EL (cell line): ENCODE results near the gene DLG2.
"Not testable (repeated sequence)": the region's sequence is repeated elsewhere in the genome, so short reads cannot be mapped to it uniquely, and the experiment has no call there.

Experiments used
- DNase-seq: peaks from one replicate; pipeline ENCODE4 v3.0.0-alpha.2; 2016

The DLG2 gene

DNA sequence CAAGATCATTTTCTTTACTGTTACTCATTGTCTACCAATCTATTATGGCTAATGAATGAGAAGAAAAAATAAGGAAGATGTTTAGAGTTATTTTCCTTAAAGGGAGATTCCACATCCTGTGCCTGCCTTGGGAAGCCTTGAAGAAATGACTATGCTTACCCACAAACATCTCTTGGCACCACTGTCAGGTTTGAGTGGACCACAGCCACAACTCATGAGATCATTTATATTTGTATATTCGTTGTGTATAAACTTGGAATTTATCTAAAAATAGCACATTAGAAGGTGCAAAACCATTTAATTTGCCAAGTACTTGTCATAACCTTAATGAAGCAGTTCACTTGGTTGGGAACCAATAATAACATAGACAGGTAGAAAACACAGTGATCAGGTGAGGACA, 740.8 kb downstream of the DLG2 start:
- peak; percentile 75 for DNase-seq

DNA sequence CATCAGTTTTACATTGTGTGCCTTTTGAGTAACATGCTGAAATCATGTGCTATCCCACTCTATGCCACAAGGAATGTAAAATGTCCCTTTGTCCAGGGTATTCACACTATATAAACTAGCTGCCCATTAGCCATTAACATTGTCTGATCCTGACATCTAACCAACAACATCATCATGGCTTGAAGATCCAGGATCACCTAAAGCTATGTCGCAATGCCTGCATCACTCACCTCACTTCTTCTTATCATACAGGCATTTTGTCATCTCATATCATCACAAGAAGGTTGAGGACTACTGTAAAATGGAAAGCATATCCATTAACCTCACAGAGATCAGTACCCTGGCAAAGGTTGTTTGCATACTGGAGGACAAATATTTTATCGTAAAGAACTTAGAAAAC, 742.3 kb downstream of the DLG2 start:
- no peak for DNase-seq

DNA sequence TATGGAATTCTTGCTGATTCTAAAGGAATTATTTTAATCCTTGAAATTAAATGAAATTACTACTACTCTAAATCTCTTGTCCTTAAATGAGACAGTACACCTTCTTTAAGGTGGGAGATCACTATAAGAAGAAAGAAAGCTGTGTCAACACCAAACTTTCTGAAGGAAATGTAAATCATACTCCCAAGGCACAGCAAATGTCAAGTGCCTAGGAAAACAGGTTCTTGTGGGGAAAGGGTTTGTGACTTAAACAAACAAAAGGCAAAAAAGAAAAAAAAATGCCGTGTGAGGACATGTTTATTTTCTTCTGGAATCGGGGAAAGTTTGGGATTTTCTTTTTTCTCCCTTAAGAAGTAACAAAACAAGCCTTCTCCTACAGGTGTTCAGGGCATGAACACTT, 745.1 kb downstream of the DLG2 start:
- no peak for DNase-seq

DNA sequence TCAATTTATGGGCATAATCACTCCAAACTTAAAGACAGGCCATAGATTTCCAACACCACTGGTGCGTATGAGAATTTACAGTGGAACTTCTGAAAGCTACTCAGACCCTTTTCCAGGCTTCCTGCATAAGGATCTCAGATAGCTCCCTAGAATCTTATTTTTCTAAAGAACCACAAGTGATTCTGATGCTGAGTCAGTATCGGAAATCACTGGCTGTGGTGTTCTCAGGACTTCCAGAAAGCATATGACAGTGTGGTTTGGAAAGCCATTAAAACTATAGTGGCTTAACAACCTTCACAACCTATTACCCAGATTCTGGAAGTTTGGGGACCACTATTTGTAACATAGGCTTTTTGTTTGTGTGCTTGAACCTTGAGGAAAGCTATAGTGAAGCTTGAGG, 756.0 kb downstream of the DLG2 start:
- DNase-seq: no peak

DNA sequence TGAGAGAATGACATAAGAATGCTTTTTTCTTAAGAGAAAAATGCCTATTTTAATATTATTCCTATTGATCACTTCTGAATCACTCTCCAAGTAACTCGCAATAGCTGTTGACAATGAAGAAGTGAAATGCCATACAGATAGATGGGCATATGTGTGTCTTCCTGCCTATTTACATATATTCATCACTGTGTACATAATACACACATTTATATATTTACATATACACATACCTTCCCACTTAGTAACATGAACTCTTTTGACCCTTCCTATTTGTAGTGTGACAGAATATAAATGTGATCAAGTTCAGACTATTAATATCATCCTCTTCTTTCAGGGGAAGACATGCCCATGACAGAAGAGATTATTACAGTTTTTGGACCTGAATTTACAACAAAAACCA, 756.7 kb downstream of the DLG2 start:
- DNase-seq: no peak

DNA sequence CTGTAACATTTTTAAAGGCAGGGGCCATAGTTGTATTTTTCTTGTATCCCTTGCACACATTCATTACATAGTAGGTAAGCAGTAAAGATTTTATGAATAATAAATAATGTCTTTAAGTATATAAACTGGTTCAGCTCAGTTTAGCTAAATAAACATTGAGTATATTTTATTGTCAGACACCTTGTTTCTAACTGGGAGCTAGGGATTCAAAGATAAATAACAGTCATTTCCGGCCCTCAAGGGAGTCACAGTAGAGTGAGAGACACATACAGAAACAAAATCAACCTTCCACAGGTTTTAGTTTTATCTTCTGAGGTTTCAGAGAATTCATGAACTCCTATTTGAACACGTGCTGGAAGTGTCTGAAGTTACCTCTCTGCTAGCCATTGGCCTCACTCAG, 760.2 kb downstream of the DLG2 start:
- no peak for DNase-seq

DNA sequence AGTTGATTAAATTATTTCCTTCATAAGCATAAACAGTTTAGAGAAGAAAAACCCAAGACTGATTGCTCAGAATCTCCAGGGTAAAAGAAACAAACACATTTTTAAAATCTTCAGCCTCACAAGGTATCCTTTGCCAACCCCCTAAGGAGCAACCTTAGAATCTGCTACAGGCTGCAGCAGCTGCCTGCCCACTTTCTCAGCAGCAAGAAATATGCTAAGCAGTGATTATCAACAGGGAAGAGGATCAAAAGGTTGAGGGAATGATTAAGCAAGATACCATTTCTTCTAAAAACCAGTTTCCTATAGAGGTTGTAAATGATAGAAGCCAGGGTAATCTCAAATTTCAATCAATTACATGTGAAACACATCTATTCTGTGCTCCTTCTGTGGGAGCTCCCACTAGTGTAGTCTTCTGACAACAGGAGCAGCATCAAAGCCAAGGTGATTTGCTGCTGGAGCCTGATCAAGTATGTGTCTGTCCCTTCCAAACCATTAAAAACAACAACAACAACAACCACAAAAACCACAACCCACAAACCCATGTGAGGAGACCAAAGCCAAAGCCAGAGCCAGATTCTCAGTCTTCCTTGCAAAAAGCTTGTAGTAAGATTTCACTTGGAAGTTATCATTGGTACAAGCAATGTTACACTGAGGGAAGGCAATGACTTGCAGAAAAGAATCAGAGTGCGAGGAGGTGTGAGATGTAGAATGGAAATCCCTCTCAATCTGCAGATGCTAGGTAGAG, 761.2 kb downstream of the DLG2 start:
- no peak for DNase-seq

DNA sequence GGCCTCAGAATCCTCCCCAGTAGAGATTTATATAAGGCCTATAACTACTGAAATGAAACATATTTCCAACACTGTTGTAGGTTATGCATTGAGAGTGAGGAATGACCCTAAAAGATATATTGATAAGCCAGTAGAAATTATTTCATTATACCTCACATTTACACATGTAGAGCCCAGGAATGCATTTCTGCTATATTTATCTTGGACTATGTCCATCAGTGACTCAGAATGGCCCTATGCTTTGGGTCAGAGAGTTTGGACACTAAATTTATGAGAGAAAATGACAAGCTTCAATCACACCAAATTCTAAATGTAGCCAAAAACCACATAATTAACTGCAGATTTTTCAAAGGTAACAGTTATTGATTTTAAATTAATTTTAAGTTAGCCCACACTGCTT, 761.9 kb downstream of the DLG2 start:
- DNase-seq: peak; percentile 72

DNA sequence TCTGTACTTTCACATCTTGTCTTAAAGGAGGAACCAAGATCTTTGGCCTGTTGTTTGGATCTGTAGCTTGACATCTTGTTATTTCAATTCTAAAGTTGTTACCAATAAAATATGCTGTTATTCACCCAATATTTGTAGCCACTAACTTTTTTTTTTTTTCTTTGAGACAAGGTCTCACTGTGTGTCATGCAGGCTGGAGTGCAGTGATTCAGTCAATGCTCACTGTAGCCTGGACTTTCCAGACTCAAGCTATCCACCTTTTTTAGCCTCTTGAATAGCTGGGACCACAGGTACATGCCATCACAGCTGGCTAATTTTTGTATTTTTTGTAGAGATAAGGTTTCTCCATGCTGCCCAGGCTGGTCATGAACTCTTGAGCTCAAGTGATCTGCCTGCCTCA, 769.4 kb downstream of the DLG2 start:
- no peak for DNase-seq

DNA sequence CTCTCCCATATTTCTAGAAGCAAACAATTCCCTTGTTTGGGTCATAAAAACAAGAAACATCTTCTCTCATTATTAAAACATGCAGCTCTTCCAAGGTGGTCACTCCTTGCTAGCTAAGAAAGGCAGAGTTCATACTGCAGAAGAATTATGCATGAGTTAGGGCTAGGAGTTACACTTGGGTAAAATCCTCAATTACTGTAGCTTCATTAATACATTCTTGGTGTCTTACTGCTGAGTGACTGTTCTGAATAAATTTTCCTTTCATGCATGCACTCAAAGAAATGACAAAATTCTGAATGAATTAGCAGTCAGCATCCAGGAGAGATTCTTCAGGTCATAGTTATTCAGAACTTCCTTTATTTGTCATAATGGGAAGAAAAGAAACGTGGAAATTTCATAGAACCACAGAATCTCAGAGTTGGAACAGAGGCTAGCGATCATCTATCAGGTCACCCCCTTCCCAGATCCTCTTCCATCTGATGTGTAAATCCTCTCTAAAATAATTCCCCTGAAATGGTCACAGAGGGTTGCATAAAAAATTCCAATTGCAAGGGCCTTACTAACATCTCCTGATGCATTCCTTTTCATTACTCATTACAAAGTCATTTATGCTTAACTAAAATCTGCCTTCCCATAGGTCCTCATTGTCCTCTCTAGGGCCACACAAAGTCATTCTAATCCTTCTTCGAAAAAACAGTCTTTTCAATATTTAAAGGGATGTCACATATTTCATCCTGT, 771.5 kb downstream of the DLG2 start:
- peak; percentile 88 for DNase-seq

DNA sequence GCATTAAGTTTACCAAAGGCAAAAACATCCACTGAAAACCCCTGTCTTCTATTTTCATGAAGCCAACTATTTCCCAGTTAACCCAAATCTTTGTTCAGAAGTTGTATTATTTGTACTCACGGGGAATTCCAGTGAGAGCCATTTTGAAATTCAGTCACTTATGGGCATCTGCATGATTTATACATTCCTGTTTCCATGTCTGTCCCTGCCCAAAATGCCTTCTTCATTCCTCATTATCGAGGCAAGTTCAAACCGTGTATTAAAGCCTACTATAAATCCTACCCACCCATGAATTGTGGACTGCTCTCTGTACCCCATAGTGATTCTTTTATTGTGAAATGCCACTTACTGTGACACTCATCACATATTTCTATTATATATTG, 772.7 kb downstream of the DLG2 start:
- no peak for DNase-seq

DNA sequence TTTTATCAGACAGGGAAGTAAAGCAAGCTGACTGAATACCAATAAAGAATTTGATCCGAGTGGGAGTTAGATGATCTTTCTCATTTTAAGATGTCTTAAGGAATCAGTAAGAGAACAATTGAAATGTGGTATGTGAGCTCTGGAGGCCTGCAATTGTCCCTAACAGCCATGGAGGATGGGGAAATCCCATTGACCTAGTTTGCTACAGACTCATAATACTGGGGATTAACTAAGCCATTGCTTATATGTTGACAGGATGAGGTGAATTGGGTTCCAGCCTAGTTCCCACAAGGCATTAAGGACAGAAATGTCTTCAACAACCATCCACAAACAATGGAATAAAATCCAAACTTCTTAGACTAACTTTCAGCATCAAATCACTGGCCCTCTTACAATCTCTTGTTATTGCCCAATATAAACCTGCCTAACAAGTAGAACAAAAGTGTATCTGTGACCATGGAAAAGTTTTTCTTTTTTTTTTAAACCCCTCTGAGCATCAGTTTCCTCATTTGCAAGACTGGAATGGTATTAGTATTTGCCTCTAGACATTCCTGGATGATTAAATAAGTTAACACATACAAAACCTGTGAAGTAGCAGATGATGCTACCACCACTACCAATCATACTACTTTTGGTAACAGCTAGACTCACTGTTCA, 773.2 kb downstream of the DLG2 start:
- DNase-seq: no peak

DNA sequence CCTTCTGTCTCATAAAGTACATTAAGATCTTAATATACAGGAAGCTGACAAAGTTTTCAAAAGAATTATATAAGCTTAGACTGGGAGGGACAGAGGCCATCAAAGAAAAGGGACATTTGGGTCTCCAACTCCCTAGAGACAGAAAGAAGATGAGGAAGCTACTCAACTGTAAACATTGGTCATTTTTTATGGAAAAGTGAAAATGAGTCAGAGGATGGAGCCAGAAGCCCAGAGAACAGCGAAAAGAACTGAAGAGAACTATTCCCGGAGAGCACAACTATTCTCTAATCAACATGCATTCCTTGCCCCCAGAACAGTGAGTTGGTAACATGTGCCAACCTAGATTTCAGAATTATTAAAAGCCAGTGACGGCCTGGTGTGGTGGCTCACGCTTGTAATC, 779.3 kb downstream of the DLG2 start:
- DNase-seq: no peak

DNA sequence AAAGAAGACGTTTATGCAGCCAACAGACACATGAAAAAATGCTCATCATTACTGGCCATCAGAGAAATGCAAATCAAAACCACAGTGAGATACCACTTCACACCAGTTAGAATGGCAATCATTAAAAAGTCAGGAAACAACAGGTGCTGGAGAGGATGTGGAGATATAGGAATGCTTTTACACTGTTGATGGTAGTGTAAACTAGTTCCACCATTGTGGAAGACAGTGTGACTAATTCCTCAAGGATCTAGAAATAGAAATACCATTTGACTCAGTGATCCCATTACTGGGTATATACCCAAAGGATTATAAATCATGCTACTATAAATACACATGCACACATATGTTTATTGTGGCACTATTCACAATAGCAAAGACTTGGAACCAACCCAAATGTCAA, 786.9 kb downstream of the DLG2 start:
- DNase-seq: not testable (repeated sequence)

DNA sequence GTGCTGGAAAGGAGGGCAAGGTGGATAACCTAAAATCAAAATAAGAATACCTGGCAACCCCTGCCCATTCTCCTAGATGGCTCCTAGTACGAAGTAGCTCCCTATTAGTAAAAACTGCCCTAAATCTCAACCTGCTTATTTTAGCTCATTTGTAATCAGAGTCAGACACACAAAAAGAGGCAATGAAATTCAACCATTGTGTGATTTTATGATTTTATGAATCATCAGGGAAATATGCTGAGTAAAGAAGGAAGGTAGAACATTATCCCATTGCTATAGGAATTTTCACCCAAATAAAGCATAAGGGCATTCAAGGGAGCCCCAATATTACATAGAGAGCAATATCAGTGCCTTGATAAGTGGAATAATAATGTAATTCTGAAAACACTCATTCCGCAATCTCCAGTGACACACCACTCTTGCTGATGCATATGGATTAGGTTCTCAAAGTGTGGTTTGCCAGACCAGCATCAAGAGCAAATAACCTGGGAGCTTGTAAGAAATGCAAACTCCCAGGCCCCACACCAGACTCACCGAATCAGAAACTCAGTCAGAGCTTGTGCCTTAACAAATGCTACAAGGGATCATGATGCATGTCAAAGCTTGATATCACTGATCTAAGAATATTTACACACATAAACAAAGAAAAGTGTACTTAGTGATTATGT, 789.6 kb downstream of the DLG2 start:
- no peak for DNase-seq

DNA sequence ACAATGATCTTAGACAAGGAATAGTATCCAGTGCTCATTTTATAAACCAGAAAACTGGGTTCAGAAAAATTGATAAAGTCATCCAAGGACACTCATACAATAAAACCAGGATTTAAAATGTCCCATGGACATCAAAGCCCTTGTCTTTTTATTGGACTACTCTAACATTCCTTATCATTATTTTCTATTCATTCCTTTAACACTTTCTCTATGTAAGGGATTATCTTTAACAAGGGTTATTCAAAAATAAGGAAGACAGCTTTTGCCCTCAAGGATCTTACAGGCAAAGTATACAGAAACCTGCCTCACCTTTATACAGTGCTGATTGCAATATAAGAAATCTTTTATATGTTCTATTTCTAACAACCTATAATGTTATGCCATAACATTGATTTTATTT, 790.8 kb downstream of the DLG2 start:
- DNase-seq: no peak

DNA sequence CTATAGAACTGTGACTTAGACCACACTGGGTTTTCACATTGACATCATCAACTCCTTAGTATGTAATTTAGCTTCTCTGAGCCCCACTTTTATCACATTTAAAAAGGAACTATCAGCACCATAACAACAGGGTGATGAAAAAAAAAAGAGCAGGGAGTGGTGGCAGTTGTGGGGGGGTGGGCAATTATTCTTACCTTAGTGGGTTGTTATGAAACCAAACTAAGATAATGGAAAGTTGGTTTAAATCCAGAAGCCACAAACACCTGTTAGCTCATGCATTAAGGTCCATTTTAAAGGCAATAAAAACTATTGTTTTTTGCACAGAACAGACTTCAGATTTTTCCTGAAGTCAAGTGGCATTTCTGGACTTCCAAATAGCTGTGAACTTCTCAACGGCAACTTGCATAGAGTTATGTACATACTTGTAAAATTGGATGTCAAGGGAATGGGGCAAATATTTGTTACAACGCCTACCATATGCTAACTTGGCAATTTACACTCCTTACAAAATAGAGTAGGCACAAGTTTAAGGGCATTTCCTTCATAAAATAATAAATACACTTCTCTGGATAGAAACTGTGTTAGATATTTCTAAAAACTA, 793.6 kb downstream of the DLG2 start:
- DNase-seq: no peak

DNA sequence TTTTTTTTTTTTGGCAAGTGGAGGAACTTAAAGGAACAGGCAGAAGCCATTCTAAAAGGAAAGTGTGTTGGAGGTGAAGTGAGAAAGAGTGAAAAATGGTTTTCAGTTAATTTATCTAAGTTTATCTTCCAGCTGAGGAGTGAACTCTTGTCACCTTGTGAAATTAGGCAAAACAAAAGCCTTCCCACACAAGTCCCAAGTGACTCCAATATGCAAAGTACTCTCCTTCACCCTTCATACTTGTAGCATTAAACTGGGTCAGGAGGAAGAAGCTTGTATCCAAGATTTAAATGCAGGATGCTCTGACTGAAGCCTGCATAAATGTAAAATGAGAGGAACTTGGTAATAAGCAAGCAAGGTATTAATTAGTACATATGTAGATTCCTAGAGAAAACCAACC, 796.8 kb downstream of the DLG2 start:
- no peak for DNase-seq

DNA sequence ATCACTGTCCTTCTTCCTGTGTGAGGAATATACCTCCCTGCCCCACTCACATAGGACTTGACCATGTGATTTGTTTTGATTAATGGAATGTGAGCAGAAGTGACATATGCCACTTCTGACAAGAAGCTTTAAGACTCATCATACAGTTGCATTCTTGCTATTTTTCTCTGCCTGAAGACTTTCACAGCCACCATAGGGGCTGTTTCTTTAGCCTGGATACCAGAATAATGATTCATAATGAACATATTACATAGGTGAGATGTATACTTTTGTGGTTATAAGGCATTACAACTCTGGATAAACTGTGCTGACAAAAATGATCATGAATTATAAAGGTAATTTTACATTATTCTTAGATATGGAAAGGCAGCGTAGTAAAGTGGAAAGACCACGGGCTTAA, 798.0 kb downstream of the DLG2 start:
- DNase-seq: no peak

DNA sequence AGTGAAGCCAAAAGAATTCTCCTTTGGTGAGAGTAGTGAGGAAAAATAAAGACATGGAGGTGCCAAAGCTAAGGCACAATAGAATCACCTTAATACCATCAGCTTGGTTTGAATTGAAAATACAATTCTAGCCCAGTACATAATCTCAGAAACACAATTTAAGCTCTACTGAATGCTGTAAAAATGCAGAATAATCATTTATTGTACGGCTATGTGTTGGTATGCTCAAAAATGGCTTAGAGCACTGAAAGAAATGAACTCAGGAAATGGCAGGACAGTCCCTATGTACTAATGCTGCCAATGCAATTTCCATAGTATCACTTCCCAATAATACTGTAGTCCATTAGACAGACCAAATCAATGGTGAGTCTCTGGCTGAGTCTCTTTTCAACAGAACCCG, 798.5 kb downstream of the DLG2 start:
- DNase-seq: no peak

DNA sequence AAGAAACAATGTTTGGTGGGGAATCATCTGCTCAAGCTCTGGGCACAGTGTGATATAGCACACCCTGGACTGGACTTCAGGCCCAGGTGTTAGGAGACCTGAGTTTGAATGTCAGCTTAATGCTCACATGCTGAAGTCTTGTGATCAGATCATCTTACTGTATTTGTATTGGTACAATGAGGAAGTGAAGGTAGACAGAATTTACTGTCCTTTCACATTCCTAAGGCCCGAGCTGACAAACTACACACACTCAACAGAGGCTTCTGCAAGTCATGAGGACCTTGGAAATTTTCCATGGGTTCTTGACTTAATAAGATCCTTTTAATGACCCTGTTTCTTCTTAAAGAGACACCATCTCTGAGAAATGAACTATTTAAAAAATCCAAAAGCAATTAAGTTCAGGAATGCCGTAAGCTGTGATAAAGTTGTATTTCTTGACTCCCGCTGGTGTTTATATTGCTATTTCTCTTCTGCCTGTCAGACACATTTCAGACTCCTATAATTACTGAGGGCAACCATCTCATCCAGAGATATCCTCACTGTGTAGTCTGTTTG, 802.0 kb downstream of the DLG2 start:
- DNase-seq: no peak

DNA sequence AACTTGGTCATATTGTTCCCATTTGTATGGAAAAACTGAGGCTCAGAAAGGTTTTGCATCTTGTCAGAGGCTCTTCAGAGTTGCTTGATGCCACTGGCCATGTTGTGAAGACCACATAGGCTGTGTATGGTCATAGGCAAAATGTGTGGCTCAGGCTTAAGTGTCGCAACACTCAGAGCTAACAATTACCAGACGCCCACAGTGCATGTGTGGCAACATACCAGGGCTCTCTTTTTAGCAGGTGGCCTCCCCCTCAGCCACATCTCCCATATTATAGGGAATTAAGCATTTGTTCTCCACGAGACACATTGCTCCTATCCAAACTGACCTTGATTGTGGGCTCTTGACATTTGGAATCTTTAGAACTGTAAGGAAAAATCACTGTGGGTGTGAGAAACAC, 802.5 kb downstream of the DLG2 start:
- DNase-seq: no peak

DNA sequence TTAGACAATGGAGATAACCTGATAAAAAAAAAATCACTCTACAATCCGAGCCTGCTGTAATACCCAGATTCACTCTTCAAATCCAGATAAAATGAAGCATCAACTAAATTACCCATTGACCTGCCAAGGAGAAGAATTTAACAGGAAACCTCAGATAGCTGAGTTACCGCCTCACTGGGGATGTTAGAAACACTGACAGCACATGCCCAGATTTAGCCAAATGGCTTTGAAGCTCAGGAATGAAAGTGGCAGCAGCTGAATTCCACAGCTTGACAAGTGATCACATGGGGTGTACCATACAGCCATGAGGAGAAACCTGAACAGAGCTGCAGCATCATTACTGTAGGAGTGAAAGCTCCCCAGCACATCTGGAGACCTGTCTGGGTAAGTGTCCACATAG, 807.6 kb downstream of the DLG2 start:
- DNase-seq: peak; percentile 26
